Peyer's patch (tissue), 4 donors: ENCODE measurements around the gene SCAF1. TPM values are rescaled to one million over a fixed set of nuclear protein-coding genes. Genes with fewer than 3 reads are reported as not detected.
A peak's percentile ranks its signal among the peaks of the same experiment; 100 is the strongest.

Source experiments
- DNase-seq, 3 donors: peaks; one replicate each; pipeline ENCODE4 v3.0.0-alpha.2; 2017 to 2019
- H3K27ac ChIP-seq, 4 donors: fragments of 200-600 bp; sonication (generic); one replicate each; pipeline ENCODE4 v1.5.1; 2016 to 2019
- H3K27me3 ChIP-seq, 2 donors: fragments of 200-600 bp; sonication (generic); one replicate each; pipeline ENCODE4 v1.5.1; 2019
- H3K36me3 ChIP-seq, 3 donors: fragments of 200-600 bp; sonication (generic); one replicate each; pipeline ENCODE4 v1.5.1; 2016 to 2019
- H3K4me1 ChIP-seq, 4 donors: fragments of 200-600 bp; sonication (generic); one replicate each; pipeline ENCODE4 v1.5.1; 2016 to 2019
- H3K4me3 ChIP-seq, 4 donors: fragments of 200-600 bp; sonication (generic); 1 replicate in 3 of 4; 2 replicates in 1 of 4; pipeline ENCODE4 v1.5.1; 2016 to 2019; ENCODE audit warnings: mild to moderate bottlenecking in 1 of 4
- H3K9me3 ChIP-seq, 4 donors: fragments of 200-600 bp; sonication (generic); one replicate each; pipeline ENCODE4 v1.5.1; 2016 to 2019; ENCODE audit warnings: mild to moderate bottlenecking in 1 of 4
- POLR2A ChIP-seq, 2 donors: fragments of 450-650 bp; IDR thresholded peaks; one replicate each; pipeline ENCODE4 v1.5.1; 2017; ENCODE audit warnings: antibody characterized with exemption in 2 of 2, mild to moderate bottlenecking in 2 of 2, moderate library complexity in 2 of 2
- total RNA-seq, 4 donors: library from RNA; depleted of rRNA; stranded (reverse); fragments of >200 nt; gene quantifications; one replicate each; pipeline ENCODE4 v1.1.0, GENCODE V29; 2016
- TF ChIP-seq, protein P1 (sequence below), 6 experiments: fragments of 450-650 bp in 4 of 6; fragments of 200-600 bp in 2 of 6; sonication (generic) in 1 of 6; IDR thresholded peaks; one replicate each; pipeline ENCODE4 v1.5.1; 2017 to 2019; ENCODE audit warnings: antibody characterized with exemption in 6 of 6, mild to moderate bottlenecking in 3 of 6, moderate library complexity in 1 of 6

The SCAF1 gene
- total RNA-seq, 4 donors from 2014 or later, result 25.2 to 49.8 (median 44.0) TPM

DNA sequence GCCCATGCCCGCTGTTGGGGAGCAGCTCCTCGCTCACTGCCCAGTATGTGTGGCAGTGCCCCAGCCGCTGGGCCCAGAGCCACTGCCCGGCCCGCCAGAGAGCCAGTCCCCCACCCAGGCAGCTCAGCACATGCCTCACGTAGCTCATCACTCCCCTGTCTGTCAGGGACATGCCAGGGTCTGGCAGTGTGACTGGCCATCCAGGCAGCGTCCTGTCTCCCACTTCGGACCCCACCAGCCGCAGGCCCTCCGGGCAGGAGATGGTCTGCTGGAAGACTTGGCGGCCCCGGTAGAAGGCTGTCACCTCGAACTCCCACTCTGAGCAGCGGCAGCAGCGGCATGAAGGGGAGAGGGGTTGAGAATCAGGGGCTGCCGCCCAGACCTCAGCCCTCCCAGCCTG lies 20.0 kb downstream of the SCAF1 start:
- Histone ChIP-seq H3K27ac (no peak overlapping the region), H3K36me3 (peaks cover 0 to 61% (median 0%) of the 10 kb centered on the region in 3 donors), H3K27me3 (no peaks in the 10 kb centered on the region), H3K9me3 (no peaks in the 10 kb centered on the region), H3K4me1 (peaks cover 0 to 23% (median 16%) of the 10 kb centered on the region in 4 donors), H3K4me3 (no peak overlapping the region)
- TF ChIP-seq POLR2A (IDR thresholded peaks at IDR 0.05), result no peak
- TF ChIP-seq, protein P1, sequence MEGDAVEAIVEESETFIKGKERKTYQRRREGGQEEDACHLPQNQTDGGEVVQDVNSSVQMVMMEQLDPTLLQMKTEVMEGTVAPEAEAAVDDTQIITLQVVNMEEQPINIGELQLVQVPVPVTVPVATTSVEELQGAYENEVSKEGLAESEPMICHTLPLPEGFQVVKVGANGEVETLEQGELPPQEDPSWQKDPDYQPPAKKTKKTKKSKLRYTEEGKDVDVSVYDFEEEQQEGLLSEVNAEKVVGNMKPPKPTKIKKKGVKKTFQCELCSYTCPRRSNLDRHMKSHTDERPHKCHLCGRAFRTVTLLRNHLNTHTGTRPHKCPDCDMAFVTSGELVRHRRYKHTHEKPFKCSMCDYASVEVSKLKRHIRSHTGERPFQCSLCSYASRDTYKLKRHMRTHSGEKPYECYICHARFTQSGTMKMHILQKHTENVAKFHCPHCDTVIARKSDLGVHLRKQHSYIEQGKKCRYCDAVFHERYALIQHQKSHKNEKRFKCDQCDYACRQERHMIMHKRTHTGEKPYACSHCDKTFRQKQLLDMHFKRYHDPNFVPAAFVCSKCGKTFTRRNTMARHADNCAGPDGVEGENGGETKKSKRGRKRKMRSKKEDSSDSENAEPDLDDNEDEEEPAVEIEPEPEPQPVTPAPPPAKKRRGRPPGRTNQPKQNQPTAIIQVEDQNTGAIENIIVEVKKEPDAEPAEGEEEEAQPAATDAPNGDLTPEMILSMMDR (IDR thresholded peaks at IDR 0.05), result no peak
- DNase-seq, result no peak

DNA sequence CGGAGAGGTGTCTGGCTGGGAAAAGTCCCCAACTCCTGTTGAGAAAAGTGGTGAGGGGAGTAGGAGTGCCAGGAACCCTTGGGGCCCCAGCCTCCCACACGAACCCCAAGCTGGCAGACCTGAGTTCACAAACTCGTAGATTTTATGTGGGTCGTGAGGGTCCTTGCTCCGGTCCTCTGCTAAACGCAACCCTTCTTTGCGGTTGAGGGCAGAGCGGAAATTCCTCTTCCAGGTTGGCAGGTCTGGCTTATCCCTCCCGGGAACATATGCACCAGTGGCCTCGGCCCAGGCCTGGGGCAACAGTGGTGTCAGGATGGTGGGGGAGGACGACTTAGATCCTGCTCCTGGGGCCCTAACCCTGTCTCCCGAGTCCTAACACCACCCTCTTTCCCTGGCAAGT lies 21.2 kb downstream of the SCAF1 start:
- H3K27ac ChIP-seq, result peak overlapping the region in 3 of 4 donors; percentile 15 to 97 (median 92)

DNA sequence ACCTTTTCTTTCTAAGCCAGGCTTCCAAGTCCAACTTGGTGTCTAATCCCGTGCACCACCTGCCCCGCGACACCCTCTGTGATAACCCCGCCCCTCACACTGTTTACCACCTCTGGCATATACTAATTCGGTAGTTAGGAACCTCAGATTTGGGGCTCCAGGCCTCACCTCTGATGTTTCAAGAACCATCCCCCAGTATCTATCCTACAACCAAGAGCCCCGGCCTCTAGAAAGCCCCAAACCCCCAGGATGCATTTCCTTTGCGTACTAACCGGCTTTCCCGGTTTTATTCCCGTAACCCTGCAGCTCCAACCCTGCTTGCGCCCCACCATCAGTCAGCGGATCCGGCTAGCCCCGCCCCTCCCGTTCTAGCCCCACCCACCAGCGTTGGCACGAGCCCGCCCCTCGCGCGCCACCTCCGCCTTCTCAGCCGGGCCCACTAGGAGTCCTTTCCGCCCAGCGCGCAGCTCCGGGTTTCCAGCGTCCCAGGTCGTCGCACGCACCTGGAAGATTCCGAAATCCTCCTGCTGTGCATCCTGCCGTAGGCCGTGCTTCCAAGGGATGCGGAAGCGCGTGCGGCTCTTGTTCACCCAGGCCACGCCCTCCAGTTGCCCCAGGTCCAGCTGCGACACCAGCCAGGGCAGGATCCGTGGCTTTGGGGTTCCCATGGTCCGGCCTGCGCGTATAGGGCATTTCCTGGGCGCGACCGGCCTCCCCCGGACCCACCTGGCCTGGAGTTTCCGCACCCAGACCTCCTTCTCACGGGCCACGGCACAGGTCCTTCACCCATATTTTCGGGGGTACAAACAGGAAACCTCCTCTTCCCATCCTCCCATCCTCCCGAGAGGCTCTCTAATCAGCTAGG lies 22.4 kb downstream of the SCAF1 start:
- Histone ChIP-seq H3K4me3 (peak overlapping the region; percentile 64 to 98 (median 84)), H3K27me3 (no peaks in the 10 kb centered on the region), H3K4me1 (peaks cover 0 to 23% (median 16%) of the 10 kb centered on the region in 4 donors), H3K27ac (peak overlapping the region; percentile 80 to 97 (median 92)), H3K36me3 (peaks cover 0 to 37% (median 0%) of the 10 kb centered on the region in 3 donors), H3K9me3 (no peaks in the 10 kb centered on the region)
- peak; percentile 48 to 72 for TF ChIP-seq POLR2A (IDR thresholded peaks at IDR 0.05)
- TF ChIP-seq, protein P1 (IDR thresholded peaks at IDR 0.05), result peak in 4 of 6 experiments; percentile 14 to 58 (median 51)
- peak; percentile 96 to 97 (median 97) for DNase-seq

More for the DNA sequence above, 21.2 kb downstream of the SCAF1 start:
- no peak for TF ChIP-seq POLR2A (IDR thresholded peaks at IDR 0.05)
- TF ChIP-seq, protein P1 (IDR thresholded peaks at IDR 0.05), result no peak
- Histone ChIP-seq H3K4me1 (peaks cover 0 to 23% (median 16%) of the 10 kb centered on the region in 4 donors), H3K9me3 (no peaks in the 10 kb centered on the region), H3K27me3 (no peaks in the 10 kb centered on the region), H3K4me3 (no peak overlapping the region), H3K36me3 (peaks cover 0 to 49% (median 0%) of the 10 kb centered on the region in 3 donors)
- no peak for DNase-seq

DNA sequence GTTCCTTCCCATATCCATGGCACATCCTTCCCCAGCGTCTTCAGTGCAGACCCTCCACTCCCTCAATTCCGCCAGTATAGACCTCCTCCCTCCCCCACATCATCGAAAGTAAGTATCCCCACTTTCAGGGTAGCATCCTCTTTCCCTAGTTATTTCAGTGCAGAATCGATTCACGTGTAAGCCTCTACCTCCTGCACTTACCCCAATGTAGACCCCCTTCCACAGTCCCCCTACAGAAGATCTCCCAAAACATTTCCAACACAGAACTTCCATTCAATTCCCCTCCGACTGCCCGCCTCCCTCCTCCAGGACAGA lies 23.0 kb downstream of the SCAF1 start:
- Histone ChIP-seq H3K36me3 (peaks cover 0 to 31% (median 0%) of the 10 kb centered on the region in 3 donors), H3K4me3 (peak overlapping the region; percentile 64 to 98 (median 84)), H3K27me3 (no peaks in the 10 kb centered on the region), H3K9me3 (no peaks in the 10 kb centered on the region), H3K27ac (peak overlapping the region; percentile 80 to 97 (median 92)), H3K4me1 (peaks cover 0 to 23% (median 16%) of the 10 kb centered on the region in 4 donors)
- no peak for DNase-seq
- no peak for TF ChIP-seq POLR2A (IDR thresholded peaks at IDR 0.05)
- TF ChIP-seq, protein P1 (IDR thresholded peaks at IDR 0.05), result no peak

DNA sequence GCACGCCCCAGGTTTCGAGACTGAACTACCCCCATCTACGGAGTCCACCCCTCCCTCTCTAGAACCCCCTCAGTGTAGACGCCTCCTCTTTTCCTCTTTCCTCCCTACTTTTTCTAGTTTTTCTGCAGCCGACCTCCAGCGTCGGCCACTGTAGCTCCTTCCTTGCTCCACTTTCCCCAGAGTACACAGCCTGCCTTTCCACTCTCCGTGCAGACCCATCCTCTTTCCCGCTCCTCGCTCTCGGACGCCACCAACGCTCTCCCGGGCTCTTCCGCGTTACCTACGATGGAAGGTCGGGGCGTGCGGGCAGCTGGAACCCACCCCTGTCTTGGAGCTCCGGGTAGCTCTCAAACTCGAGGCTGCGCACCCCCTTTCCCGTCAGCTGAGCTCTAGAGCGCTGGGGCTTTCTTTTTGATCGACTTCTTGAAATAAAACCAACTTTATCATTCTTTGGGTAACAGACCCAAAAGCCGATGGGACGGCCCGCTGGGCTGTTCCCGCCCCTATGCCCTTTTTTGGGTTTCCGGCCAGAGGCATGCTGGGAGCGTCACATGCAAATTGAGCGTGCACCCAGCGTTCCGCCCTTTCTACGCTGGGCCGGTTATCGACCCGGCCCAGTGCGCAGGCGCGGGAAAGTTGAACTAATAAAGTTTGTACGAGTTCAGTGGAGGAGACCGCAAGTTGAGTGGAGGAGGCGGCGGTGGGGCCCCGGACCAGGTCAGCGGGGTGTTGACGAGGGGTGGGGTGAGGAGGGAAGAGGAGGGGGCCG lies 23.5 kb downstream of the SCAF1 start, which contains the start of the genes BCL2L12 and IRF3:
Gene BCL2L12 (plus strand): TSS at position 583 of the 769 bp plus-strand sequence. CDS start 760 bp downstream, outside the sequence.
Gene IRF3 (minus strand): TSS at position 507 of the 769 bp plus-strand sequence. CDS start 1,019 bp downstream, outside the sequence.
- Histone ChIP-seq H3K27me3 (no peaks in the 10 kb centered on the region), H3K4me1 (peaks cover 0 to 23% (median 16%) of the 10 kb centered on the region in 4 donors), H3K36me3 (peaks cover 0 to 26% (median 0%) of the 10 kb centered on the region in 3 donors), H3K27ac (peak within 1 kb of the TSS; percentile 80 to 97 (median 92)), H3K4me3 (peak within 1 kb of the TSS; percentile 64 to 98 (median 84)), H3K9me3 (no peaks in the 10 kb centered on the region)
- DNase-seq, result peak; percentile 97 to 99 (median 97)
- TF ChIP-seq, protein P1 (IDR thresholded peaks at IDR 0.05), result peak in 2 of 6 experiments; percentile 4 to 7
- TF ChIP-seq POLR2A (IDR thresholded peaks at IDR 0.05), result peak; percentile 61 to 69
